SK-N-MC (cell line): ENCODE results near the gene MMP17.

Source experiments
- DNase-seq: peaks from one replicate; pipeline ENCODE4 v3.0.0-alpha.2; 2011; ENCODE audit warnings: low read depth, low spot score
- H3K27ac ChIP-seq: fragments of 200-600 bp; sonication (generic); 2 replicates; pipeline ENCODE4 v1.5.1; 2016; ENCODE audit warnings: mixed run types
- H3K36me3 ChIP-seq: fragments of 200-600 bp; sonication (generic); 2 replicates; pipeline ENCODE4 v1.6.1; 2017; ENCODE audit warnings: antibody characterized with exemption, low read length, mixed read lengths; ENCODE audit not compliant: insufficient read depth
- H3K4me3 ChIP-seq: fragments of 200-600 bp; sonication (generic); 2 replicates; pipeline ENCODE4 v1.5.1; 2016
- H3K9ac ChIP-seq: fragments of 200-600 bp; sonication (generic); 2 replicates; pipeline ENCODE4 v1.8.0; 2017; ENCODE audit warnings: mixed run types, mixed read lengths; ENCODE audit not compliant: insufficient read length
- H3K9me3 ChIP-seq: fragments of 200-600 bp; sonication (generic); 2 replicates; pipeline ENCODE4 v1.6.1; 2017; ENCODE audit warnings: low read depth, mild to moderate bottlenecking, antibody characterized with exemption, low read length, moderate library complexity, mixed read lengths
- EZH2 ChIP-seq: fragments of 200-600 bp; sonication (generic); IDR thresholded peaks from one replicate; pipeline ENCODE4 v1.6.1; 2017; ENCODE audit warnings: antibody characterized with exemption
- FOXP2 ChIP-seq: optimal IDR thresholded peaks from 2 replicates; pipeline ENCODE3; 2011; ENCODE audit warnings: mild to moderate bottlenecking, moderate library complexity; ENCODE audit not compliant: insufficient read depth; ENCODE audit errors: extremely low read length, control extremely low read depth
- POLR2AphosphoS5 ChIP-seq: IDR thresholded peaks from 2 replicates; pipeline ENCODE4 v1.6.1; 2012; ENCODE audit warnings: mild to moderate bottlenecking, low read depth, low read length, borderline replicate concordance

Gene MMP17

GRCh38 chr12:131832321-131833231 is 4.4 kb downstream of the MMP17 start:
- H3K36me3 ChIP-seq = no peaks in the 10 kb centered on the region
- peak overlapping the region; percentile 60 for H3K9ac ChIP-seq
- no peaks in the 10 kb centered on the region for H3K9me3 ChIP-seq
- TF ChIP-seq FOXP2 (no peak), POLR2AphosphoS5 (peak; percentile 32; the same call in 1 of the 2 replicates)
- H3K27ac ChIP-seq = peak overlapping the region; percentile 57; the same call in 1 of the 2 replicates
- peak; percentile 42 for DNase-seq
- peak overlapping the region; percentile 83 for H3K4me3 ChIP-seq

DNA sequence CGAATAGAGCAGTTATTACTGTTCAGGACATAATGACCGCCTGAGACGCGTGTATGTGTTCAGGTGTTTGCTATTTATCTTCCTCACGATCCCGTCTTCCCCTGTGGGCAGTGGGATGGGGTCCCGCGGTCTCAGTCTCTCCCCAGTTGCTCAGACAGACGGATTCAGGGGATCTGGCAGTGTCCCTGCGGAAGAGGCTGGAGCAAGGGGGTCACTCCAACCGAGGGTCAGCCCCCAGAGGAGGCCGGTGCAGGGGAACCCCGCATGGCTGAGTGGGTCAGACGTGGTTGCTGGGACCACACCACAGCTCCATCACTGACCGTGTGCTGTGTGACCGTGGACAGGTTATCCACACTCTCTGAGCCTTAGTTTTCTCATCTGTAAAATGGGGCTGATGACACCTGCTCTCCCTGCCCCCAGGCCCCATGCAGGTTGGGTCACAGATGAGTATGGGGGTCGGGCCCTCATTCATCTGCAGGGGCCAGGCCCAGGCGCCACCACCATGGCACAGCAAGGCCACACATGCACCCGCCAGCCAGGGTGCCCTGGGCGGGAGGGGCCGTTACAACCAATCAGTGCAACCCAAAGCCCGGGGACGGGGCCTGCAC is 5.2 kb downstream of the MMP17 start:
- no peak overlapping the region for H3K4me3 ChIP-seq
- TF ChIP-seq POLR2AphosphoS5 (no peak), EZH2 (no peak), FOXP2 (no peak)
- H3K9ac ChIP-seq = no peak overlapping the region
- H3K9me3 ChIP-seq = no peaks in the 10 kb centered on the region
- DNase-seq = no peak
- H3K36me3 ChIP-seq = no peaks in the 10 kb centered on the region
- H3K27ac ChIP-seq = no peak overlapping the region

- H3K27ac ChIP-seq = no peak overlapping the region
- H3K4me3 ChIP-seq = no peak overlapping the region
- no peaks in the 10 kb centered on the region for H3K9me3 ChIP-seq
- TF ChIP-seq EZH2 (no peak), POLR2AphosphoS5 (no peak), FOXP2 (no peak)
- no peaks in the 10 kb centered on the region for H3K36me3 ChIP-seq
- no peak for DNase-seq
- no peak overlapping the region for H3K9ac ChIP-seq
These were observed 5.9 kb downstream of the MMP17 start for GRCh38 chr12:131833896-131834641.

DNA sequence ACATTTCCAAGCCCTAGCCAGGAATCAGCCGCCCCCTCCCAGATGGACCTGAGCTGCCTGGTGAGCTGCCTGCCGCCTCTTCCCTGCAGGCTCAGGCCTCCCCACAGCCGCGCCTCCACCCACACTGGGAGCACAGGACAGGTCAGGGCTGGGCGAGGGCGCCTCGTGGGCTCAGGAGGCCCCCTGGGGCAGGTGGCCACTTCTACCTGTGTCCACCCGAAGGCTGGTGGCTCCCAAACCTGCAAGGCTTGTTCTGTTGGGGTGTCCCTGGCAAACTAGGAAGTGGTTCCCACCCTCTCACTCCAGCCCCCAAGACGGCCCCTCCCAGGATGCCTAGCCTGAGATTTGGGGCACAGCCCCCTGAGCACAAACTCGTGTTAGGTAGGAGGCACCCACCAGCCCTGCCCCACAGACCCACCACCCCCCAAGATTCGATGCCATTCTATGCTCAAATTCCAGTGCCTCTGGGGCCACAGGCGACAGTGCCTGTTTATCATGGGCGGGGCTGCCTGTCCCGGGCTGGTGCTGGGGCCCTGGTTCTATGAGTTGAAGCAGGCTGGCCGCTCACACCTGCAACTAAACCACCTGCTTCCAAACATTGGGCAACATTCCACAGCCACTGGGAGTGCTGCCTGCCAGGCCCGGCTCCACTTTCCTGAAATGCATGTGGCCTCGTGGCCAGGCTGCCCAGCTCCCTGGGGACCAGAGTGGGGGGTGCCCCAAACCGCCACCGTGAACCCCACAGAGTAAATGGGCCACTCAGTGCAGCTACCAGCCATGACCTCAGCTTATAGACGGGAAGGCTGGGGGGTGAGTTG is 6.8 kb downstream of the MMP17 start:
- Histone ChIP-seq H3K4me3 (no peak overlapping the region), H3K27ac (no peak overlapping the region), H3K9me3 (no peaks in the 10 kb centered on the region), H3K9ac (no peak overlapping the region), H3K36me3 (no peaks in the 10 kb centered on the region)
- no peak for DNase-seq
- no peak for TF ChIP-seq EZH2
- no peak for TF ChIP-seq FOXP2
- TF ChIP-seq POLR2AphosphoS5 = no peak

DNA sequence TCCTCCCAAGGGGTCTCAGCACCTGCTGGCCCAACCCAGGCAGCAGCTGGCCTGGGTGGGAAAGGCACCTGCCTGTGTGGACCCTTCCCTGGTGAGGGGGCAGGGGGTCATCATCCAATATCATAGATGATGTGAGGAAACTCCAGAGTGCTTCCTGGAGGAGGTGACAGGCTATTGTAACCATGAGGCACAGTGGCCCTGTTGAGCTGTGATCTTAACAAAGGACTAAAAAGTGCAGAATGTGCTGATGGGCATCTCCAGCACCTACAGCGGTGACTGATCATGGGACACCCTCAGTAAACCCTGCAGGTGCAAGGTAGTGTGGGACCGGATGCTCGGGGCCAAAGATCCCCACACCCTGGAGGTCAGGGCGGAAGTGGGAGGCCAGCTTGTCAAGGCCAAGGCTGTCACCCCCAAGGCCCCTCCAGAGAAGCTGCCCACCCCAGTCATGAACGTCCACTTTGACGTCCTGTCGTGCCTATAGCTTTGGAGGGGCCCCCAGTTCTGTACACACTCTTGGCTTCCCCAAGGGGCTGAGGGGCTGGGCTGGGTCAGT is 7.5 kb downstream of the MMP17 start:
- Histone ChIP-seq H3K9ac (no peak overlapping the region), H3K27ac (no peak overlapping the region), H3K9me3 (no peaks in the 10 kb centered on the region), H3K4me3 (no peak overlapping the region), H3K36me3 (no peaks in the 10 kb centered on the region)
- no peak for DNase-seq
- no peak for TF ChIP-seq EZH2

GRCh38 chr12:131836193-131836592 is 8.0 kb downstream of the MMP17 start:
- no peak for DNase-seq
- H3K4me3 ChIP-seq = no peak overlapping the region
- TF ChIP-seq POLR2AphosphoS5 = no peak
- TF ChIP-seq FOXP2 = no peak
- no peak for TF ChIP-seq EZH2
- no peak overlapping the region for H3K9ac ChIP-seq
- no peak overlapping the region for H3K27ac ChIP-seq
- H3K9me3 ChIP-seq = no peaks in the 10 kb centered on the region
- no peaks in the 10 kb centered on the region for H3K36me3 ChIP-seq

- H3K9ac ChIP-seq = no peak overlapping the region
- DNase-seq = no peak
- H3K4me3 ChIP-seq = no peak overlapping the region
- no peak overlapping the region for H3K27ac ChIP-seq
- H3K9me3 ChIP-seq = no peaks in the 10 kb centered on the region
- TF ChIP-seq FOXP2 (no peak), EZH2 (no peak), POLR2AphosphoS5 (no peak)
- no peaks in the 10 kb centered on the region for H3K36me3 ChIP-seq
These were observed 8.7 kb downstream of the MMP17 start for GRCh38 chr12:131836714-131837397.
